Brain pericyte (primary cell): ENCODE measurements around the gene CCDC178.
"Not testable (repeated sequence)": the region's sequence is repeated elsewhere in the genome, so short reads cannot be mapped to it uniquely, and the experiment has no call there.

Experiments
- DNase-seq: peaks from one replicate; pipeline ENCODE4 v3.0.0-alpha.2; 2012; ENCODE audit warnings: low read depth, low spot score

CCDC178 gene, protein sequence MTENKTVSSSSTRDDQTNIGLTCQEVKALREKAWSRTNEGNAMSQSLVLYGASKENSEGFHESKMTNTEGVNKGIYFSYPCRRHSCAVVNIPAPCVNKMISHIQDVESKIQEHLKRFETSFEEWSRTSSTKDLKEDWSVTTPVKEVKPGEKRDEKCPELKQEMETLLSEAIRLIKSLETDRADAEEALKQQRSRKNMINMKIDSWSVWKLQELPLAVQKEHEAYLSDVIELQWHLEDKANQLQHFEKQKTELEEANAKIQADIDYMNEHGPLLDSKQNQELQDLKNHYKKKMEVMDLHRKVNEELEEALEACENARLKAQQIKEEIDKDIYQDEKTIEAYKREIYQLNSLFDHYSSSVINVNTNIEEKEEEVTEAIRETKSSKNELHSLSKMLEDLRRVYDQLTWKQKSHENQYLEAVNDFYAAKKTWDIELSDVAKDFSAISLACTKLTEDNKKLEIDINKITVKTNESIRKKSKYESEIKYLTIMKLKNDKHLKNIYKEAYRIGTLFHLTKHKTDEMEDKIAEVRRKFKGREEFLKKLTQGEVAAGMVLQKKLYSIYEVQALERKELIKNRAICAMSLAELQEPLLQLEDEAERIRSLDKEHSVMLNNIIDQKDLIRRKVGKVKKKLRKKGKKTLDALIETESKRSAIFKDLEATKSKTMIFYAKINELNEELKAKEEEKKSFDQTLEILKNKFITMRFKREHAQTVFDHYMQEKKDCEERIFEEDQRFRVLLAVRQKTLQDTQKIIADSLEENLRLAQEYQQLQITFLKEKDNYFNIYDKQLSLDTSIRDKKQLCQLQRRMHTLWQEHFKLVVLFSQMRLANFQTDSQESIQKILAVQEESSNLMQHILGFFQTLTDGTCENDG

DNA sequence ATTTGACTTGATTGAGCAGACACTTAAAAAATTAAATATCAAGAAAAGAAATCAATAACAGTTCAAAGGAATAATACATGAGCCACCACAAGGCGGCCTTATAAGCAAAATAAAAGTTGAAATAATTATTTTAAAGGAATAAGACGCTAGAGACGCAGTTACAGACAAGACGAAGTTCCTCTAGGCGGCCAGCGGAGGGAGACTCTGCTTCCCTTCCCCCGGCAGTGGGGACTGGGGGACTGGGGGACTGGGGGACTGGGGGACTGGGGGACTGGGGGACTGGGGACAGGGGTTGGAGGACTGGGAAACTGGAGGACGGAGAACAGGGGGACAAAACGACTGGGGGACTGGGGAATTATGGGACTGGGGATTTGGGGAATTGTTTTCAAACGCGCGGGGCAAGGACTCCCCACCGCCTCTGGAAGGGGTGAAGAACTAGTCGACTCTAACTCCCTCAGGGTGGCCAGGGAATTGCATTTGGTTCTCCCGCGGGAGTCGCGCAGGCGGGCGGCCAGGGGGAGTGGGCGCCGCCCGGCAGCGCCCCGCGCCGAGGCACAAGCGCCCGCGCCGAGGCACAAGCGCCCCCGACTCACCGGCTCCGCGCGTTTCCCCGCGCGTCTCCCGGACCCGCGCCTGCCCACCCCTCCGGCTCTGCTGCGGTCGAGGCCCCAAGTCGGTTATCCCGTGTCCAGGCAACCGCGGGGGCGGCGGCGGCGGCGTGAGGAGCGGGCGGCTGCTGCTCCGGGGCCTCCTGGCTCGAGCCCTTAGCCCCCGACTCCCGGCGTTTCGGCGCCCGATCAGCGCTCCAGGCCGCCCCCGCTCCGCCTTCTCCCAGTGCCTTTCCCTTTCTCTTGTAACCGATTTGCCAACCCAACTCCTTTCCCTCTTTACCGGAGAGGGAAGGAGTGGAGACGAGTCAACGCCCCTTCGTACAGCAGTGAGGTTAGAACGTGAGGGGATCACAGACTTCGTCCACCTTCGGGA is at the start of gene CCDC178:
Gene CCDC178, minus strand, starts transcription at position 662 of the 984 bp plus-strand sequence. CDS start 28,633 bp downstream, outside the sequence.
- peak; percentile 20 for DNase-seq

DNA sequence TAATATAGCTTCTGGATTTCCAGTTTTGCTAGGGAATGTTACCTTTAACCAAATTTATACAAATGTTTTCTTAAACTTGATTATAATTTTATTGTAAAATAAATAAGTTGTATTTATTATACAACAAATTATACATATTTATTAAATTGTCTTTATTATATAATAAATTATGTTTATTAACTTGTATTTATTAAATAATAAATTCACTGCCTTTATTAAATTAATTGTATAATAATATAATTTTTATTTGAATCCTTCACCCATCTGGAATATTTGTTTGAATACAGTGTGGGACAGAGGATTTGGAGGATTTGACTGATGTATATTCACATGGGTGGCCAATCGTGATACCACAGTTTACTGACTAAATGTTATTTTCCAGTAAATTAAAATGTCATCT is 43.4 kb upstream of the CCDC178 start:
- no peak for DNase-seq

DNA sequence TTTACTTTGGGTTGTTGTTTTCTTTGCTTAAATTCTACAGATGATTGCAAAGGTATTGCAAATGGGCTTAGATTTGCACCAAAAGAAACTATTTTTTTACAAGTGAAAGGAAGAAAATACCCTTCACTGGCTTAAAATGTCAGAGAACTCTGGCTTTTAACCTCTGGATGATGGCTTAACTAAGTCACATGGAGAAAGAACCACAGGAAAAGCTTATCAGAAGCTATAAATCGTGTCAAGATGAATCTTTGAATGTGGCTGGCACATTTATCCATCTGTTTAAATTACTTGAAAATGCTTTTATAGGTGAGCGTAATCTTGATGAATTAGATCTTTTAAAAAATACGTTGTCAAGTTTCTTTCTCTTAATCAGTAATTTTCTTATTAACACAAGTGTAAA is 32.0 kb upstream of the CCDC178 start:
- DNase-seq = no peak

DNA sequence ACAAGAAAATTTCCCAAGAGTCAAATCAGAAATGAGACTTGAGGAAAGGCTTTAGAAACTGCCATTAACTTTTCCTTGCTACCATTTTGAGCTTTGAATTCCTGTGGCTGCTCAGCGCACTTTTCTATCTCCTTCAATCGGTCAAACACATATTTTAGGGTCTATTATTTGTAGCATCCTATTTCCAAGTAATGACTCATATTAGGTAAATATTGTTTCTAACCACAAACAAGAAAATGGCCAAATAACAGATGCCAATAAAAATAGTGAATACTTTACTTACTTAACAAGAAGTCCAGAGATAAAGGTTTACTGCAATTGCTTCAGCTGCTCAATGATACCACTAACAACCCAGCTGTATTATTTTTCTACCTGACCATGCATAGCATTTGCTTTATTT is 29.7 kb upstream of the CCDC178 start:
- peak; percentile 53 for DNase-seq

DNA sequence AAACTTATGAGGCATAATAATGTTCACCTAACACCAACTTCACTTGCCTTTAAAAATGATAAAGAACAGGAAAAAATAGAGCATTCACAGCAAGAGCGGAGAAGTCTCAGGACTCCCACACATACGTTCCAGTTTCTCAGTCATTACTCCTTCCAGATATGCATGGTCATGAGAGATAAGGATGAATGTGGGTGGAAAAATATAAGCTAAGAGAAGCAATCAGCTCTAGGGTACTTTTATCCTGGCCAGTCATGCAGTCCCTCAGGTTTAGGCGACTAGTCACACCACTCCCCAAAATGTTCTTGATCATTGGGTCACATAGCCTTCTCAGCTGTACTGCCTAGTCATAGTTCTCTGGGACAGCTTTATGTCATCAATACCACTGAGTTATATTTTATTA is 29.2 kb upstream of the CCDC178 start:
- no peak for DNase-seq

DNA sequence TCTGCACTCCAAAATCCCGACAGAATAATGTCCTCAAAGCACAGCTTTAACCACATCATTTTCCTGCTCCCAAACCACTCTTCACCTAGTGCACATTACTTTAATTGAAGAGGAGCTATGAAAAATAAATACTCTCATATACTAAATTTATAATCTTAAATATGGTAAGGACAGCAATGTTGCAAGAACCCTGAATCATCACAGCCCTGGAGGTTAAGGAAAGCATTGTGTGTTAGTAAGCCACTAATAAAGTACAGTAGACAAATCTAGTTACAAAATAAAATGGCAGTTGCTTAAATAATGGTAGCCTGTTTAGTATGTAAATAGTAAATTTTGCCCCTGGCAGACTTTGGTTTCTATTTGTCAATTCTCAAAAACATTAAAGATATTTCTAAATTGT is 27.0 kb upstream of the CCDC178 start:
- DNase-seq = no peak

DNA sequence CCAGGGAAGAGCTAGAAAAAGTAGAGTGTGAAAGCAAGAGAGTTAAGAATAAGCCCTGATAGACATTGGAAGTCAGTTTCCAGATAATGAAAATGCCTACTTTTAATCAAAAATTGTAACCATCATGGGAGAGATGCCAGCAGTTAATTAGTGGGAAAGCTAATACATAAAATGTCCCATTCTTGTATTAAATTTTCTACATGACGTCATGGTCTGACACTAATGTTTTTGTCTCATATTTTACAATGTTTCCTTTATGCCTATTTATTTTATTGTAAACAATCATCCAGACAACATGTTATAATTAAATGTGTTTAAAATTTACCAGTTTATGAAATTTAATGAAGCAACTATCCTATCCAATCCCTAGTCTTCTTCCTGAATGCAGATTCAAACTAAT is 26.3 kb upstream of the CCDC178 start:
- DNase-seq = no peak

DNA sequence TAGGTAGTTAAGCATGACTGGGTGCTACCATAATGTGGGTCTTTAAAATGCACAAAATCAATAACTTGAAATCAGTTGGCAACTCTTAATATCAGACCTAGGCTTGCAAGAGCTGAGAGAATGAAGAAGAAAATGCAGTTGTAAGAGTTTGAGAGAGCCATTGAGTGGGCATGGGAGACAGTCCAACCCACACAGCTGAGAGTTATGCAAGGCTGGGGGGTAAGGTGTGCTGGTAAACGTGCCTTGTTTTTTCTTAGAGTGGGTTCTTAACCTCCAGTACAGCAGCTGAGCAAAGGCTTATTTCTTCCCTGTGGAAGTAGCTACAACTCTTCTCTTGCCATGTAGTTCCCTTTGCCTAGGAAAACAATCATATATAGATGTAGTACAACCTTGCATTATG is 20.2 kb upstream of the CCDC178 start:
- no peak for DNase-seq

DNA sequence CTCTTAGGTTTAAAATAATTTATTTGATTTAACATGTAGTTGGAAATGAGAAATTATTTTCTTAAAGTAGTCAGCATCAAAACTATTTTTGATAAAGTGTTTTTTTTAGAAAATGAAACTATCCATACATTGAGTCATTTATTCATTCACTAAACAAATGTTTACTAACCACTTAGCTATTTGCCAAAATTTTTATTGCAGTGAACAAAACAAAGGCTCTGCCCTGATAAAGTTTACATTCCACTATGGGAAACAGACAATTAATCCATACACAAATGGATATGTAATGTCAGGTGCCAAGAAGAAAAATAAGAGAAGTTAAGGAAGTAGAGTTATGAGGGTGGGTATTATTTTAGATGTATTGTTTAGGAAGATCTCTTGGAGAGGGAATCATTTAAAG is 19.1 kb upstream of the CCDC178 start:
- no peak for DNase-seq

DNA sequence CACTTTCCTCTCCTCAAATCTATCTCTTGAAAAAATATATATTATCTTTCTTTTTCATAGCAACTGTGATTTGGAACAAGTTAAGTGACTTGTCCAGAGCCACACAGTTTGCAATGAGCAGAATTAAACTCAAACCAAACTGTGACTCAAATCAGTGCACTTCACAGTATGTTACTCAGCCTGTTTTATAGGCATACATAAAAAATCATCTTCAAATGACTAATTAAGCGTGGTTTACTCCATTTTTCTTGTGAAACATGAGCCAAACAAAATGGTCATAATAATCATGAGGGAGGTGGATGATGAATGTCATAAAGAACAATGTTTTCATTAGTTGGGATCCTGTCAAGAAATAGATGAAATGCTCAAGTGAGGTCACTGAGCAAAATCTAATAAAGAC is 6.1 kb upstream of the CCDC178 start:
- DNase-seq = no peak

DNA sequence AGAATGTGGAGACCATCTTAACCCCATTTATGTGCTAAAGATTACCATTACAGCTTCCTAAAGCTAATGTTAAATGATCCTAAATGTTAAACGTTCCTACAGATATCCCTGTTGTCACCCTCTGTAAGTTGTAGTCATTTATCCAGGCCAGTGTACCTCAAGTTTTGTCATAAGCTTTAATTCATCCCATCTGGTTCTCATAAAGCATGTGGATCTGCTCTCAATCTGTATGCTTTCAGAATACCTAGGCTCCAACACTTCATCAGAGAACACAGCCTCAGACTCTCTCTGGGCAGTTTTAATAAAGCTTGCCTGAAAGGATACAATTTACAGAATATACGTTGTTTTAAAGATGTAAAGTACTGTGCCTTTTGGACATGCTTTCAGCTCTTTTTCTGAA is 4.2 kb upstream of the CCDC178 start:
- no peak for DNase-seq

DNA sequence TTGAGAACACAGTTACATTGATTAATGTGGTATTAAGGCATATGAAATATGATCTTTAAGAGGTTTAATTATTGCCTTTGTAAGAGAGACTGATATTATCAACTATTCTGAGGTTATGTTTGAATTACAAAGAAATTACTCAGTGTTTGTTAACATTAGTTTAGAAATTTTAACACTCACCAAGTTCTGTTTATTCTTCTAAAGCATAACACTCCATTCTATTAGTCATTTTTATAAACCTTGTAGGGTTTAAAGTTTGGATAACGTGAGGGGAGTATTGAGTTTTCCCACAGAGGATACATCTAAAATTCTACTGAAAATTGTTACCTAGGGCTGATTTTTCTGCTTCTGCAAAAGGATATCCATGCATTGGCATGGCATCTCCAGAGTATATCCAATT is 7.7 kb downstream of the CCDC178 start:
- no peak for DNase-seq

DNA sequence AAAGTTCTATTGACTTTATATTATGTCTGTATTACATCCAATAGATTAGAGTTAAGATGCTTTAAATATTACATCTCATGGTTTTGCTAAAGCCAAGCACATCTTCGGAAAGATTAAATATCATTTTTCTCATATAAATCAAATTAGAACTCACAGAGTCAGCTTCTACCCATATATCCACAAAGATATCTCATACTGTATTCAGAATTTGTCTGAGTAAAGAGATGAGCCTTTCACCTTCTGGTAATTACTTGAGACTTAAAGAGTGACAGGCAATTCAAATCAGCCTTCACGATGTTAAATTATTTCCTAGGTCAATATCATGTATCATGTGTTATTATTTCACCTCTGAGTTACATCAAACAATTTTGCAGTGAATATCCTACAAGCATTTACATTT is 13.0 kb downstream of the CCDC178 start:
- DNase-seq = no peak

DNA sequence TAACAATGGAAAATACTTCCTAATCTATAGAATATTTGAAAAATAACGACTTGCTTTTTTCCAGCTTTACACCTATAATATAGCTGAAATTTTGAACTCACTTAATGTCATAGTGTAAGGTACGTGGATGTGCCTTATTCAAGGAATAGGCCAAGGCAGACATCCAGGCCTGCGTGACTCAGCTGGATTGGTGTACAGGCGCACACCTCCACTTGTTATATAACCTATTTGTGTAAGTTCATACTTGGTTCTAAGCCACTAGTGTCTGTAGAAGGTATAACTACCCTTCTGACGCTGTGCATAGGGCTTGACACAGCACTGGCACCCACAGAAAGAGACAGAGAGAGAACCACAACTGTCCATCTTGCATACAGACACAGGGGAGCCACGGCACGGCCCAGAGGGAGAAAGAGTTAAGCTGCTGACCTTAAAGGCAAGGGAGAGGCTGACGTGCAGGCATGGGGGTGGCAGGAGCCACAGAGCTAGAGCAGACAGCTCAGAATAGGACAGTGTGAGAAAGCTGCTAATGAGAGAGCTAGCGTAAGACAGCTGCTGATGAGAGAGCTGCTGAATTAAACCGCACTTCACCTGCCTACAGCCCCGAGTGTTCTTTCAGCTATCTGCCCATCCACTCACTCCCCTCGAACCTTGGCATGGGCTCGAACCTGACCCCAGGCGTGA is 16.1 kb downstream of the CCDC178 start:
- no peak for DNase-seq

DNA sequence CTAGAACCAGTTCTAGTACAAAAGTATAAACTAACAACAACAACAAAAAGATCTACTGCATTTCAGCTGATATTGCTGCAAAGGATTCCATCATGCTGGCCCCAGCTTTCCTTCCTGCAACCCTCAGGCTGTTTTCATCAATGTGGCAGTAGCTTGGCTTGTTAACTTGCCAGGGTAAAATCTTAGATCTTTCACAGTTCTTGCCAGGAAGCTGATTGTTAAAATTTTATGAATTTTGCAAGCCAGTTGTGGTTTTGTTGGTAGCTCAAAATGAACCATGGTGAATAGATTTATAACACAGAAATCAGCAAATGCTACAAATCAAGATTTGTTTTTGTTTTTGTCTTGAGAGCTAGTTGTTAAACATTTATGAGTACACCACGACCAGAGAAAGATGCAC is 19.3 kb downstream of the CCDC178 start:
- DNase-seq = no peak

DNA sequence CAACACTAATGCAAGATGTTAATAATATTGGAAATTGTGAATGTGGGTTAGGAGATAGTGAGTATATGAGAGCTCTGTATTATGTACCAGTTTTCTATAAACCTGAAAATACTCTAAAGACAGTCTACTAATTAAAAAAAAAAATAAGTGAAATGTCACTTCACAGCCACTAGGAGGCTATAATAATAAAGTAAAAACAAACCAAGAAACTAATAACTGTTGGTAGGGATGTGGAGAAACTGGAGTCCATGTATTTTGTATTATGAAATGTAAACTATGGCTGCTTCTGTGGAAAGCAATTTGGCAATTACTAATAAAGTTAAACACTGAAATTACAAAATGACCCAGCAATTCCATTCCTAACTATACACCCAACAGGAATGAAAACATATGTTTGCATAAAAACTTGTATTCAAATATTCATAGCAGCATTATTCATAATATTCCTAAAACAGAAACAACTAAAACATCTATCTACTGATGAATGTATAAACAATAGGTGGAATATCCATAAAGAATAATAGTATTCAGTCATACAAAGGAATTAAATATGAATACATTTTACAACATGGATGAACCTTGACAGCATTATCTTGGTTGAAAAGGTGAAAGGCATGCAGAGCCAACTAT is 36.2 kb downstream of the CCDC178 start:
- DNase-seq = no peak

DNA sequence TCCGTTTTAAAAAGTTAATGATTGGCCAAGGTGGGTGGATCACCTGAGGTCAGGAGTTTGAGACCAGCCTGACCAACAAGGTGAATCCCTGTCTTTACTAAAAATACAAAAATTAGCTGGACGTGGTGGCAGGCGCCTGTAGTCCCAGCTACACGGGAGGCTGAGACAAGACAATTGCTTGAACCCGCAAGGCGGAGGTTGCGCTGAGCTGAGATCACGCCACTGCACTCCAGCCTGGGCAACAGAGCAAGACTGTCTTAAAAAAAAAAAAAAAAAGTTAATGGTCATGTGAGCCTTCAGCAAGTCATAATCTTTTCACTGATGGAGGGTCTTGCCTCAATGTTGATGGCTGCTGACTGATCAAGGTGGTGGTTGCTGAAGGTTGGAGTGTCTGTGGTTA is 41.6 kb downstream of the CCDC178 start:
- not testable (repeated sequence) for DNase-seq

DNA sequence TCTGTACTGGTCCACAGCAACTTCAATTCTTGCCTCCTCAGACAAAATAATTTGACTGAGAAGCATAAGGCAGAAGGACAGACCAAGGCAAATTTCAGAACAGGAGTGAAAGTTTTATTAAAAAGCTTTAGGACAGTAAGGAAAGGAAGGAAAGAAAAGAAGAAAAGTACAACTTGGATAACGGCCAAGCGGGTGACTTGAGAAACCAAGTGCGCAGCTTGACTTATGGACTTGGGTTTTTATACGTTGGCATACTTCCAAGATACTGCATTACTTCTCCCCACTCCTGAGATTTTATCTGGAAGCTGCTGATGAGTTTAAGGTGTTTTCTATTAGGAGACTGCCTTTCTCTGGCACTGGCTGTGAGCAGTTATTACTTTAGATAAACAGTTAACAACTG is 64.7 kb downstream of the CCDC178 start:
- no peak for DNase-seq

DNA sequence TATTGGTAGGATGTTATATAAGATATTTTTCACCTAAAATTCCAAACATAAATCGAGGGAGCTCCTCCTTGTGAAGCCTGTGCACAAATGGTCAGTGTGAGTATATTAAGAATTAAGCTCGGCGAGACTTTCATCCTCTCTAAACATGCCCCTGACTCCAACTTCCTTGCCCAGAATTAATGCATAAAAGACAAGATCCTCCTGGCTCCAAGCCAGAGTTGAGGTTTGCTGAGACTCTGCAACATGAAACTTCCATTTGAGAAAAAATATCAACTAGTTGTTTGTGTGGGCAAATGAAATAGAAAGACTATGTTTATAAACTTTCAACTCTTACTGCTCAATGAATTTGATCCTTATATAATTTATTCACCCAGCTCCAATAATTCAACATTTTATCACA is 68.1 kb downstream of the CCDC178 start:
- no peak for DNase-seq

DNA sequence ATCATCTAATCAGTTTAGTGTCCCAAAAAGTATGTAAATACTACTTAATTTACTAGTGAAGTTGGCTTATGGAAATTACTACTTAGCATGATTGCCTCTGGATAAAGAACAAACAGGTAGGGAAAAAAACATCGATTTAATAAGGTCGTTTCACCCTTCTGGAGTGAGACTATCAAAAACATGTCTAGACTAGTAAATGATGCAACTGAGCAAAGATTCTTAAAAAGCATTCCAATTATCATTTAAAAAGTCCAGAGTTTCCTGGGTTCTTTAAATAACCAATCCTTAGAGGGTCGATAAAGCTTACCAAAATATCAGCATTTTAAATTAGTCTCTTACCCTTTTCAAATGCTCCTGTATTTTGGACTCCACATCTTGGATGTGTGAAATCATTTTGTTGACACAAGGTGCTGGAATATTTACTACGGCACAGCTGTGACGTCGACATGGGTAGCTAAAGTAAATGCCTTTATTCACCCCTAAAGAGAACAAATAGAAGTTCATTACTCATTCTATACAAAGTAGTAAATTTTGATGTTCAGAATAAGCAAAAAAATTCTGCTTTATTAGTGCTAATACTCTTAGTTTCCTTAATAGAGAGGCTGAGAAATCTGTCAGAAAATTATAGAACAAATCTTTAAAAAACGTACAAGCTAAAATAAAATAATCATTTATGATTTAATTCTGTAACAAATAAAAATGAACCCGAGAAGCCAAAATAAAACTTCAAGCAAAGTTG is 70.6 kb downstream of the CCDC178 start:
- DNase-seq = no peak
